IPS-20b (cell line): Measurements from ENCODE around the gene LCK.

ENCODE experiments used
- H3K27ac ChIP-seq: one replicate; pipeline ENCODE4 v1.5.1; 2013; ENCODE audit warnings: low read length
- H3K27me3 ChIP-seq: 2 replicates; pipeline ENCODE4 v1.6.1; 2013; ENCODE audit warnings: mild to moderate bottlenecking, low read length, inconsistent platforms; ENCODE audit not compliant: insufficient read depth
- H3K36me3 ChIP-seq: 2 replicates; pipeline ENCODE4 v1.6.1; 2013; ENCODE audit warnings: low read depth, mild to moderate bottlenecking, inconsistent platforms, low read length, moderate library complexity; ENCODE audit not compliant: insufficient read depth
- H3K4me1 ChIP-seq: 2 replicates; pipeline ENCODE4 v1.6.1; 2013; ENCODE audit warnings: mild to moderate bottlenecking, control low read depth, inconsistent platforms, low read length, moderate library complexity; ENCODE audit not compliant: insufficient read depth
- H3K4me3 ChIP-seq: 2 replicates; pipeline ENCODE4 v1.5.1; 2013; ENCODE audit warnings: mild to moderate bottlenecking, low read length, inconsistent platforms
- H3K9ac ChIP-seq: 2 replicates; pipeline ENCODE4 v1.6.1; 2013; ENCODE audit warnings: low read depth, mild to moderate bottlenecking, inconsistent platforms, low read length, moderate library complexity
- H3K9me3 ChIP-seq: 2 replicates; pipeline ENCODE4 v1.6.1; 2013; ENCODE audit warnings: mild to moderate bottlenecking, low read depth, low read length, inconsistent platforms; ENCODE audit not compliant: insufficient read depth

Gene LCK

DNA sequence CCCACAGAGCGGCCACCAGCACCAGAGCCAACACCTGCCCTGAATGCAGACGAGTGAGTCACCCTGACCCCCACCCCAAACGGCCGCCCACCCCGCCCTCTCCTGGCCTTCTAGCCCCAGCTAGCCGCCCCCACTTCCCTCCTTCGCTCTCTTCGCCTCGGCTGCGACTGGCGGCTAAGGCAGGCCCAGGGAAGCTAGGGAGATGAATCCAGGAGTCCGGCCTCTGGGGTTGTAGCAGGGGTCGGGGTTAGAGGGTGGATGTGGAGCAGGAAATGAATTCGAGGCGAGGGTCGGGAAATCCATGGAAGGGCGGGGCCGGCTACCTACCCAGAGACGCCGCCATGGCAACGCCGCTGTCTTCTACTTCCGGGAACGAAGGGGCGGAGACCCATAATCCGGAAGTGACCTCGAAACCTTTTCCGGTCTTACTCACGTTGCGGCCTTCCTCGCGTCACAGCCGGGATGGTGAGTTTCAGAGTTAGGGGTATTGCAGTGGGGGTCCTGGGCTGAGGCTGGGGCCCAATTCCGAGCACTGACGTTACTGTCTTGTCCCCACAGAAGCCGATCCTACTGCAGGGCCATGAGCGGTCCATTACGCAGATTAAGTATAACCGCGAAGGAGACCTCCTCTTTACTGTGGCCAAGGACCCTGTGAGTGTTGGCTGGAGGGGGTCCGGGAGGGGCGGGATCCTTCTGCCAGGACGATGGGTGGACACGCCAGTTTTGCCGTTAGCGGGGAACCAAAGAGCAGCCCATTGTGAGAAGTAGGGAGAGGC, 28.9 kb upstream of the LCK start, which contains the start of the genes EIF3I and TMEM234:
TSS of gene EIF3I (plus strand) at position 428 of the 776 bp plus-strand sequence. CDS start at position 463, 35 bp downstream.
TSS of gene TMEM234 (minus strand) at position 374 of the 776 bp plus-strand sequence. CDS start at position 343, 31 bp downstream.
- no peaks in the 10 kb centered on the region for H3K9me3 ChIP-seq
- H3K27ac ChIP-seq: peak within 1 kb of the TSS; percentile 82
- no peaks in the 10 kb centered on the region for H3K27me3 ChIP-seq
- H3K4me3 ChIP-seq: peak within 1 kb of the TSS; percentile 99
- H3K4me1 ChIP-seq: peaks cover 8% of the 10 kb centered on the region; the same call in 1 of the 2 replicates
- peak within 1 kb of the TSS; percentile 98 for H3K9ac ChIP-seq
- peaks cover 37% of the 10 kb centered on the region for H3K36me3 ChIP-seq

GRCh38 chr1:32223683-32224082, 27.4 kb upstream of the LCK start:
- H3K36me3 ChIP-seq: peaks cover 49% of the 10 kb centered on the region
- H3K27ac ChIP-seq: no peak overlapping the region
- no peaks in the 10 kb centered on the region for H3K27me3 ChIP-seq
- H3K9ac ChIP-seq: no peak overlapping the region; the same call in 1 of the 2 replicates
- H3K9me3 ChIP-seq: no peaks in the 10 kb centered on the region
- peak overlapping the region; percentile 33; the same call in 1 of the 2 replicates for H3K4me3 ChIP-seq
- peaks cover 8% of the 10 kb centered on the region; the same call in 1 of the 2 replicates for H3K4me1 ChIP-seq

GRCh38 chr1:32224285-32224684, 26.8 kb upstream of the LCK start:
- Histone ChIP-seq H3K36me3 (peaks cover 54% of the 10 kb centered on the region), H3K27me3 (no peaks in the 10 kb centered on the region), H3K4me3 (no peak overlapping the region), H3K4me1 (peaks cover 8% of the 10 kb centered on the region; the same call in 1 of the 2 replicates), H3K9ac (no peak overlapping the region), H3K27ac (no peak overlapping the region), H3K9me3 (no peaks in the 10 kb centered on the region)

DNA sequence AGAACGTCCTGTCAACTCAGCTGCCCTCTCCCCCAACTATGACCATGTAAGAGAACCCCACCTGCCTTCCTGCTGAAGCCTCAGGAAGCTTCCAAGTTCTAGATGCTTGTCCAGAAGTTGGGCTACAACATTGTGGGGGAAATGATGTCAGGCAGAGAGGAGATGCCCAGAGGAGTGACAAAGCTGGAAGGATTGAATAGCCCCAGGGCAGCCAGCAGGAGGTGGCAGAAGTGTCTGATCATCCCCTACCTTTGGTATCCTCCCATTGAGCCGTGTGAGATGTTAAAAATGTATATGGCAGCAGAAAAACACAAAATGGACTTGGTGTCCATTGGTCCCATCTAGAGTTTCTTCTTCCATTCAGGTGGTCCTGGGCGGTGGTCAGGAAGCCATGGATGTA, 22.3 kb upstream of the LCK start:
- Histone ChIP-seq H3K9me3 (no peaks in the 10 kb centered on the region), H3K27me3 (no peaks in the 10 kb centered on the region), H3K27ac (no peak overlapping the region), H3K4me1 (no peaks in the 10 kb centered on the region), H3K36me3 (peaks cover 85% of the 10 kb centered on the region), H3K9ac (no peak overlapping the region), H3K4me3 (no peak overlapping the region)

GRCh38 chr1:32231843-32232432, 19.1 kb upstream of the LCK start:
- Histone ChIP-seq H3K27me3 (no peaks in the 10 kb centered on the region), H3K4me3 (no peak overlapping the region), H3K4me1 (no peaks in the 10 kb centered on the region), H3K9ac (no peak overlapping the region), H3K27ac (no peak overlapping the region), H3K36me3 (peaks cover 79% of the 10 kb centered on the region), H3K9me3 (no peaks in the 10 kb centered on the region)

GRCh38 chr1:32232558-32233304, 18.3 kb upstream of the LCK start:
- H3K9me3 ChIP-seq: no peaks in the 10 kb centered on the region
- no peaks in the 10 kb centered on the region for H3K27me3 ChIP-seq
- no peak overlapping the region for H3K27ac ChIP-seq
- H3K4me1 ChIP-seq: no peaks in the 10 kb centered on the region
- H3K36me3 ChIP-seq: peaks cover 71% of the 10 kb centered on the region
- no peak overlapping the region for H3K4me3 ChIP-seq
- H3K9ac ChIP-seq: no peak overlapping the region

- Histone ChIP-seq H3K36me3 (peaks cover 53% of the 10 kb centered on the region), H3K4me1 (no peaks in the 10 kb centered on the region), H3K9me3 (no peaks in the 10 kb centered on the region), H3K27ac (no peak overlapping the region), H3K4me3 (no peak overlapping the region), H3K9ac (no peak overlapping the region), H3K27me3 (no peaks in the 10 kb centered on the region)
Measured at GRCh38 chr1:32234792-32235191, 16.3 kb upstream of the LCK start.

- H3K4me3 ChIP-seq: peak overlapping the region; percentile 88
- H3K36me3 ChIP-seq: peaks cover 19% of the 10 kb centered on the region
- peaks cover 3% of the 10 kb centered on the region; the same call in 1 of the 2 replicates for H3K4me1 ChIP-seq
- no peaks in the 10 kb centered on the region for H3K9me3 ChIP-seq
- no peaks in the 10 kb centered on the region; the same call in 1 of the 2 replicates for H3K27me3 ChIP-seq
- H3K9ac ChIP-seq: peak overlapping the region; percentile 88
- H3K27ac ChIP-seq: peak overlapping the region; percentile 21
Measured at GRCh38 chr1:32239337-32239736, 11.7 kb upstream of the LCK start.

DNA sequence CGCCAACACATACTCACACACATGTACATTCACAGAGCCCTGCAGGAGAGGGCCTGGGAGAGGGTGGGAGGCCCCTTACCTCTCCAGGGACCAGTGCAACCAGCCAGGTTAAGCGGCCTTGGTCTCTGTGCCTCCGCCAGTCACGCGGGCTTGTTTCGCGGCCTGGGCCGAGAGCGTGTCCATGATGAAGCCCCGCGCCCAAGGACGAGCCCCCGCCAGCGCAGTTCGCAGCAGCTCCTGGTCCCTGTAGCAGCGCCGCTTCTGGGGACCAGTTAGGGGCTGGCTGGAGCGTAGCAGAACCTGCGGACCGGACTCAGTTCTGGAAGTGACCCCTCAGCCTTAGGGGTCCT, 11.3 kb upstream of the LCK start:
- Histone ChIP-seq H3K9ac (peak overlapping the region; percentile 88), H3K4me1 (peaks cover 3% of the 10 kb centered on the region; the same call in 1 of the 2 replicates), H3K27me3 (no peaks in the 10 kb centered on the region; the same call in 1 of the 2 replicates), H3K4me3 (peak overlapping the region; percentile 88), H3K27ac (peak overlapping the region; percentile 21), H3K36me3 (peaks cover 15% of the 10 kb centered on the region; the same call in 1 of the 2 replicates), H3K9me3 (no peaks in the 10 kb centered on the region)

GRCh38 chr1:32240140-32240951, 10.7 kb upstream of the LCK start:
- Histone ChIP-seq H3K36me3 (peaks cover 9% of the 10 kb centered on the region; the same call in 1 of the 2 replicates), H3K27ac (peak overlapping the region; percentile 21), H3K27me3 (no peaks in the 10 kb centered on the region; the same call in 1 of the 2 replicates), H3K4me3 (peak overlapping the region; percentile 88), H3K9me3 (no peaks in the 10 kb centered on the region), H3K4me1 (peaks cover 3% of the 10 kb centered on the region; the same call in 1 of the 2 replicates), H3K9ac (peak overlapping the region; percentile 88)
